Right ventricle myocardium superior (tissue), 1 donor: Measurements from ENCODE around the gene ERGIC1. TPM values are rescaled to one million over a fixed set of nuclear protein-coding genes. Genes with fewer than 3 reads are reported as not detected.

Source experiments
- ATAC-seq: fragments of 200-7000 bp; cut with Tn5 transposase; one replicate; pipeline ENCODE4 v1.9.1; 2020; ENCODE audit warnings: mild to moderate bottlenecking; ENCODE audit not compliant: poor library complexity
- DNase-seq: peaks from one replicate; pipeline ENCODE4 v3.0.0-alpha.2; 2020
- intact Hi-C: fragments of 100-400 bp; cut with DNase I; formaldehyde crosslinking; loops from one replicate; pipeline ENCODE4 v1.11.2; 2022
- total RNA-seq: library from RNA; stranded (reverse); fragmentation: NEBNext Ultra II Directional; extraction: Animal tissue kit (Norgen Biotek cat#: 25700); gene quantifications from one replicate; pipeline ENCODE4 v1.2.1, GENCODE V29; 2021
- donor health status: DM: no; HTN: yes; CAD: no; lungs with severe emphysema.

Gene ERGIC1
- total RNA-seq, 1 donor from 2014 or later = 75.5 TPM

DNA sequence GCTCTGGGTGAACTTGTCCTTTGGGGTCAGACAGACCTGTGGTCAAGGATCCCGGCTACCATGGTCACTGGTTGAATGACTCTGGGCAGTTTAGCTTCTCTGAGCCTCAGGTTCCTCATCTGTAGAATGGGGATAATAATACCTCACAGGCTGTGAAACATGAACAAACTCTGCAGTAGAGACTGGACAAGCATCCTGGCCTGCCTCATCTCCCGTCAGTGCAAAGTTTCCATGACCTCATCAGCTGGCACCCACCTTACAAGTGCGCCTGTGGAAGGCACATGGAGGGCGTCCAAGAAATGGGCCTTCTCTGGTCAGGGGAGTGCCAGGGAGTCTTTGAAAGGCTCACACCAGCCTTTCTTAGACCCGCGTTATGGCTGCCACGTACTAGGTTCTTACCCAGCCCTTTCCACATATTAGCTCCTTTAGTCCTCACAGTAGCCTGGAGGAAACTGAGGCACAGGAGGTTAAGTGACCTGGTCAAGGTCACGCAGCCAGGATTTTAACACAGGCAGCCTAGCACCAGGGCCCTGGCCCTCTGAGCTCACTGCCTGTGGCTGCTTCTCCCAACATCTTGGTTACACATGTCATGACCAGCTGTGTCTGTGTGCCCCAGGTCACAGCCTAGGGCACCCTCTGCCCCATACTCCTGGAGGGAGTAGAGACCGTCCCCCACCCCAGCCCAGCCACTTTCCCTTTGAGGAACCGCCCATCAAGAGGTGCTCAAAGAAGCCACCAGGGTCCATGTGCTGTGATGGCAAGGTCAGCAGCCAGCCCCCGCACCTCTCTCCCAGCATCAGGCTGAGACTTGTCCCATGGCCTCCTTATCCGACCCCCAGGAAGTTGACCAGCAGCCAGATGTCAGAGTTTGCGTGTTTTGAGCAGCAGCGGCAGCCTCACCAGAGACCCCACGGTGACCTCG lies 85.7 kb downstream of the ERGIC1 start:
- DNase-seq = no peak
- peak; percentile 76 for ATAC-seq
- intact Hi-C loops = no loop called here

DNA sequence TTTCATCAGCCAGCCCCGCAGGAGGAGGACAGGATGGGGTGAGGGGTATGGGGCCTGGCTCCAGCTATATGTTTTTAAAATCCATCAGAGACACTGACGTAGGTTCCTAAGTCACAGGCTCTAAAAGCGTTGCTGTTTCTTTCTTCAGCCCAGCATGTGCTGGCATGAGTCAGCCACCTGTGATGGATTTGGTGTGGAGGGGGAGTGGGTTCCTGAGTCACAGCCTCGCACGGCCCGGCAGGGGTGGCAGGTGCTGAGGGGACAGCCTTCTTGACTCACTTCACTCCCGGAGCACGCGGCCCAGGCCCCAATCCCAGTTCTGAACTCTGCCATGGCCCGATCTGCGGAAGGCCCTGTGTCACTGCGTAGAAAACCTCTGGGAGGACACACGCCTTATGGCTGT lies 86.4 kb downstream of the ERGIC1 start:
- DNase-seq (no peak), ATAC-seq (no peak)

DNA sequence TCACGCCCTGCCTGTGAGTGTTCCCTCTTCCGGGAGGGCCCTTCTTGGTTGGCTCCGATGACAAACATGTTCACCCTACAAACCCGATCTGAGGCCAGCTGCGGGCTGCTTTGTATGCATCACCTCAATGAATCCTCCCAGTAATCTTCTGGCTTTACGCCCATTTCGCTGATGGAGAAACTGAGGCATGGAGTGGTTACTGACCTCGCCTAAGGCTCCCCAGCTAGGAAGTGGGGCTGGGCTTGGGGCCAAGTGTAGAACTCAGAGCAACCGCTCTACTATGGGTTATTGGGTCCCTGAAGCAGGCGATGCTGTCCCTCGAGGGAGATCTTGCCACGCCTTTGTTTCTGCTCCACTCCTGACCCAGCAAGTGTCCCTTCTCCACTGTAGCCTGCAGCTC lies 86.9 kb downstream of the ERGIC1 start:
- intact Hi-C loops = no loop called here
- ATAC-seq = no peak
- DNase-seq = no peak

More for the DNA sequence above, 86.4 kb downstream of the ERGIC1 start:
- intact Hi-C loops = no loop called here

DNA sequence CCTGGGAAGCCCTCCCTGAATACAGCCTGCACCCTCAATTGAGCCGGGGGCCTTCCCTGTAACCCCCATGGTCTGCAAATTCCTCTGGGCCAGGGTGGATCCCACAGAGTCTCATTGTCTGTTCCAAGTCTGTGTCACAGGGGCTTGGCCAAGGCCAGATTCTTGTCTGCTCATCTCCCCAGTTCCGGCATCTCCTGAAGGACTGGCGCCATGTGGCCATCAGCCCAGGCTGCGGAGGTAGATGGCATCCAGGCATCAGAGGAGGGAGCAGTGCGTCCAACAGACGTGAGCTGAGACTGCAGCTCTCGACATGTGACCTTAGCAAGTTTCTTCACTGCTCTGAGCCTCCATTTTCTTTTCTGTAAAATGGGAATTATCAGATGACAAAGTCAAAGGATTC lies 87.9 kb downstream of the ERGIC1 start:
- no peak for DNase-seq
- intact Hi-C loops = no loop called here
- no peak for ATAC-seq

DNA sequence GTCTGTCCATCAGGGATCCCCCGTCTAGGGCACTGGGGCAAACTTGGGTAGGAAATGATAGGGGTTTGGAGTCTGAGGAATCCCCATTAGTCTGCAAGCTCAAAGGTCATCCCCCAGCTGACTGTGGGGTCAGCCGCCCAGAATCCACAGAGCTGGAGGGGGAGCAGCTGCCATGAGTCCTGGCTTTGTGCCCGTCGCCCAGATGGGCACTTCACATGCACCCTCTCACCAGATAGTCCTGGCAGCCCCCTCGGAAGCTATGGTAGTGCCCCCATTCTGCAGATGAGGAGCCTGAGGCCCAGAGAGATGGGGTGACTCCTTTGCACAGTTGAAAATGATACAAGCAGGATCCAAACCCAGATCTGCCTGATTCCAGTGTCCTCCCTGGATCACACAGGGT lies 89.5 kb downstream of the ERGIC1 start:
- DNase-seq = no peak
- no peak for ATAC-seq
- intact Hi-C loops = no loop called here

DNA sequence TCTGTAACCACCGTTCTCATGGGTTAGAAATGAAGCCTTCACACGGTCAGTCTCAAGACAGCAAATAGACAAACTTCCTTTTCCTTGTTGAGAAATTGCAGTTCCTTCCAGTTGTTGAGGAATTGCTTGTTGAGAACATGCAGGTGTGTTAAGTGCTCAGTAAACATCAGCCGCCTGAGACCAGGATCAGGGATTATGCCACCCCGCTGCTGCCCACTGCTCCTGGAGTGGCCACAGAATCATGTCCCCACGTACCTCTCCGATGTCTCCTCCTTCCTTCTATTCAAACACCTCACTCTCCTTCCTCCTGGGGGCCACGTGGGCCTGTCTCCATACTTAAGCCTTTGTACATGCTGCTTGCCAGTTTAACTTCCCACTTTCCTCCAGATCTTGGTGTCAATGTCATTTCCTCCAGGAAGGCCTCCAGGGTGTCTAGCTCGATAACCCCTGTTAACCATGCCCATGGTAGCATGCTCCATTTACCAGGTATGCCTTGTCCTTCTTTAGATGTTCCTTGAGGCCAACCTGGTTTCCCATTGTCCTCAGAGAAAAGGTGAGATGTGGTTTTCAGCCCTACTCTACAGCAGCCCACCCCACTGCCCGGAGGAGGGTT lies 91.4 kb downstream of the ERGIC1 start:
- no peak for DNase-seq

DNA sequence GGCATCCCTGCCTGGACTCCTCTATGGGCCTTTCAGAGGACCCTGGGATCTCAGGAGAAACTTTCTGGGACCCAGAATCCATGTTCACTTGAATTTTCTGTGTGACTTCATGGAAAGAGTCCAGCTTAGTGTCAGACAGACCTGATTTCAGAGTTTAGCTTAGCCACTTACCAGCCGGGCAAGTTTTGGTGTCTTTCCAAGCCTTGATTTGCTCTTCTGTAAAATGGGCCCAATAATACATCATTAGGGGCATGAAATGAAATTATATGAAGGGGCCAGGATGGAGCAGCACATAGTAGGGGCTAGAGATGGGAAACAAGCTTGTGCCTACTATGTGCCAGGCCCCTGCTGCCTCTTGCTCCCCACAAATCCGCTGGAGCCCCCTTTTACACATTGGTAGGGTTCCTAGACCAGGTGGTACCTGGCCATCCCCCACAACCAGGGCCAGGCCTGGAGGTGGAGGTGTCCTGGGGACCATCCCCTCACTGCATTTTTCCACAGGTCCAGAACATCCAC lies 92.0 kb downstream of the ERGIC1 start:
- intact Hi-C loops = no loop called here
- no peak for ATAC-seq

More for the DNA sequence above, 91.4 kb downstream of the ERGIC1 start:
- ATAC-seq = no peak
- intact Hi-C loops = no loop called here

DNA sequence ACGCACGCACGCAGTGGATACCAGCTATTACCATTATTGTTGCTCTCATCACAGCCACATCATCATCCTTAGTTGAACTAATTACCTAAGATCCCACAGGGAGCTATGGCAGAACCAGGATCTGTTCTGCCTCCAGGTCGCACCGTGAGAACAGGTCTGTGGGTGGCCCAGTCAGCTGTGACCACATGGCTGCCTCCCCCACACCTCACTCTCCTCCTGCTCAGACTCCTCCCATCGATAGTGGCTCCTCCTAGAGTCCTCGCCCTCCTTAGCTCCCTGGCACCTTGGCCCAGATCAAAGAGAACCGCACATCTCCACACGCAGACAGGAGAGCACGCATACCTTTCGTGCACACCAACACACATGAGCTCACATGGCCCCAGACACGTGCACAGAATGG lies 92.7 kb downstream of the ERGIC1 start:
- ATAC-seq (no peak), DNase-seq (no peak)
- intact Hi-C loops = no loop called here

More for the DNA sequence above, 92.0 kb downstream of the ERGIC1 start:
- no peak for DNase-seq

DNA sequence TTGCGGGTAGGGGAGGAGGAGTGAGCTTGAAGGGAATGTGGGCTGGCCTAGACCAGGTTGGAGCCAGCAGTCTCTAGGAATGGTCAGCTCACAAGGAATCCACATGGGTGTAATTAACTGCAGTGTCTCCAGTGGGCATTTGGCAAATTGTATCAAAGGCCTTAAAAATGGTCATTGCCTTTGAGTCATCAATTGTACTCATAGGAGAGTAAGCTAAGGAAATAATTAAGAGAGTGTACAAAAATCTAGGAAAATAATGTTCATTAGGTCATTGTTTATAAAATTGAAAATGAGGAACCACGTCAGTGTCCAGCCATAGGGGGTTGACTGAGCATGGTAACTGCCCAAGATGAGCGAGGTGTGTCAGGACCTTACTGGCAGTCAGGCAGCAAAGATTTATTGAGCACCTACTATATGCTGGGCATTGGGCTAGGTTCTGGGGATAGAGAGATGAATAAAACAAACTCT lies 95.4 kb downstream of the ERGIC1 start:
- intact Hi-C loops = no loop called here
- ATAC-seq (no peak), DNase-seq (no peak)

DNA sequence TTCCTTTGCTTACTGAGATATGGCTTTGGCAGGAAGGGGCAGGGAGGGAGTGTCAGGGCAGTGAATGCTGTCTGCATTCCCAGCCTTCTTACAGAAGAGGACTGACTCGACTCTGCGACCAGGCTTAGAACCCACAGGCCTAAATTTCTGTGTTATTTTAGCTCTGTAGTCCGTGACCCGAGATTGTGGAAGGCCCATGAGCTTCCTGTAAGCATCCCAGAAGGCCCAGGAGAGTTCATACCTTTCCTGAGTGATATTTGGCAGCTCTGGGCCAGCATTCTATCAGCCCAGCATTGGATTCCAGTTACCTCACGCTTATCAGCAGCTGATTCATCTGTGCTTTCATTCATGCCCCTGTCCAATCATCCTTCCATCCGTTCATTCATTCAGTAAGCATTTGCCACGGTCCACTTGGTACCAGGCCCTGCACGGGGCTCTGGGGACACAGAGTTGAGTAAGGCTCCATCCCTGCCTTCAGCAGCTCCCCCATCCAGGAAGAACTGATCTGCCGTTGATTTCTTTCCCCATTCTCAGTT lies 97.0 kb downstream of the ERGIC1 start:
- peak; percentile 56 for ATAC-seq

DNA sequence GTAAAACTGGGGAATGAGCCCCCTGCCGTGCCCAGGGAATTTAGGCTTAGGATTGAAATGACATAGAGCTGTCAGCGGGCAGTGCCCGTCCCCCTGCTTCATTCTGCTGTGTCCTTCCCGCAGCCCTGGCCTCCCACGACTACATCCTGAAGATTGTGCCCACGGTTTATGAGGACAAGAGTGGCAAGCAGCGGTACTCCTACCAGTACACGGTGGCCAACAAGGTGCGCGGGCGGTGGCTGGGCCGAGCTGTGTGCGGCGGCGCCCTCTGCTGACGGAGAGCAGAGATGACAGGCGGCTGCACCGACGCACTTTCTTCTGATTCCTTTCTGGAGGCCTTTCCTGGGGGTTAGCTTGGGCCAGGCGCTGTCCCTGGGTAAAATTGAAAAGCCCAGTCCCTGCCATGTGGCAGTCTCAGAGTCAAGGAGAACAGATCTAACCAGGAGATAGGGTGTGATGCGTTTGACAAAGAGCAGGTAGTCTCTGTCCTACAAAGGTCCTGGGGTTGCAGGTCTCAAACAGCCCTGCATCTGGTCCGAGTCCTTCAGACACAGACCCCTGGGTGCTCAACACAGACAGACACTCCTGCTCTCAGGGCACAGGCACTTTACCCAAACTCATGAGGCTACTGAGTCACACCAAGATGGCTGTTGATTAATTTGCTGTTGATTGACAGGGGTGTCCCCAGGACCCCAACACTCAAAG lies 98.4 kb downstream of the ERGIC1 start:
- peak; percentile 88 for DNase-seq
- intact Hi-C loops = loop anchor here (2.0 to 10.0 kb wide), 3 partner anchors 160 to 458 kb away; no protein-coding TSS in a partner anchor
- peak; percentile 95 for ATAC-seq

More for the DNA sequence above, 97.0 kb downstream of the ERGIC1 start:
- DNase-seq = peak; percentile 66
- intact Hi-C loops = loop anchor here (10.0 kb wide), 1 partner anchor 456 kb away; no protein-coding TSS in a partner anchor

DNA sequence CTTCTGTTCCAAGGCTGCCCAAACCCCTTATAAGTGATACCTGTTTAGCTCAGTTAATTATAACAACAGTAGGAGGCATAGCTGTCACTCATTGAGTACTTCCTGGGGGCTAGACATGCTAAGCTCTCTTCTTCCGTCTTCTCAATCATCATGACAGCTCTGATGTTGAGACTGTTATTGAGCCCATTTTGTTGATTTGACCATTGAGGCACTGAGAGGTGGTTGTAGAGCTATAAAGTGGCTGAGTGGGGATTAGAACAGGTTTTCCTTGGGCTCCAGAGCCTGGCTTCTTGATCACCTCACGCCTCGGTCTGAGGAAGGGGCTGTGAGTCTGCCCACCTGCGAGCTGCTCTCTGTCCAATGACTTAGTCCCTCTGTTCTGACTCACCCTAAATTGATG lies 99.2 kb downstream of the ERGIC1 start:
- intact Hi-C loops = loop anchor here (2.0 to 10.0 kb wide), 3 partner anchors 160 to 458 kb away; no protein-coding TSS in a partner anchor
- ATAC-seq (no peak), DNase-seq (no peak)

DNA sequence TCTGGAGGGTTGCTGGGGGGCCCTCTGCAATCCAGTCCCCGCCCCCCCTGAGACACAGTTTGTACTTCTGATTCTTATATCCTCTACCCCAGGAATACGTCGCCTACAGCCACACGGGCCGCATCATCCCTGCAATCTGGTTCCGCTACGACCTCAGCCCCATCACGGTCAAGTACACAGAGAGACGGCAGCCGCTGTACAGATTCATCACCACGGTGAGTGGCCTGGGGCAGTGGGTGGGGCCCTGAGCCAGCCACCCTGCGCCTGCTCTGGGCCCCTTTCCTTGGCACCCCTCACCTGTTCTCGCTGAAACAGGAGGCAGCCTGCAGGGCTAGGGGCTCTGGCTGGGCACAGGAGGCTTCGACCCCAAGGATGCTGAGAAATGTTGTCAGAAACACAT lies 101.0 kb downstream of the ERGIC1 start:
- DNase-seq (no peak), ATAC-seq (no peak)
- intact Hi-C loops = loop anchor here (10.0 kb wide), 1 partner anchor 460 kb away; no protein-coding TSS in a partner anchor

DNA sequence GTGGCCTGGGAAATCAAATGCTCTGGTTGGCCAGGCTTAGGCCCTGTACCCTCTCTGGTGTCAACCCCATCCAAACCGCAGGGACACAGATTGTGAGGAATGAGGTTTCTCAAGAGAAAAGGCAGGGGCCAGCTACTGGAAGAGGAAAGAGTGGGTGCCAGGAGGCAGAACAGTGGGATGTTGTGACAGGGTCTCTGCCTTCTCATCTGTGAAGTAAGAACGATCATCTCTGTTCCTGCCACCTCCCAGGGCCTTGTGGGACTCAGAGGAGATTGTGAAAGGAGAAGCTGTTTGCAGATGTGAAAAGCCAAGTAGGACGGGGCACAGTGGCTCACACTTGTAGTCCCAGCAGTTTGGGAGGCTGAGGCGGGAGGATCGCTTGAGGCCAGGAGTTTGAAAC lies 102.3 kb downstream of the ERGIC1 start:
- DNase-seq = no peak
- intact Hi-C loops = loop anchor here (10.0 kb wide), 1 partner anchor 462 kb away; no protein-coding TSS in a partner anchor
- no peak for ATAC-seq

DNA sequence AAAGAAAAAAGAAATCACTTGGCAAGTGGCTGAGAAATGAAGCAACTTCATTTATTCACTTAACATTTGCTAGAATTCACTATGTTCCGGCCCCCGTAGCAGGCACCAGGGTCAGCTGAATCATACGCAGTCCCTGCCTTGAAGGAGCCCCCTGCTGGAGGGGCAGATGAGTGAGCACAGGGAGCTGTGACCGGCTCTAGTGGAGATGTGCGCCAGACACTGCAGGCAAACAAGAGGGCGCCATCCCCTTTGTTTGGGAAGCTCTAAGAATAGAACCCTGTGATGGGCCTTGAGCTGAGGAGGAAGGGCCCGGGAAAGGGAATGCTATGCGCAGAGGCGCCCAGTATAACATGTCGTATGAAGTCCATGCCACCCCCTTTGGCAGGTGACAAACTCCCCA lies 105.0 kb downstream of the ERGIC1 start:
- ATAC-seq (peak; percentile 6), DNase-seq (no peak)
- intact Hi-C loops = loop anchor here (10.0 kb wide), 1 partner anchor 464 kb away; no protein-coding TSS in a partner anchor

DNA sequence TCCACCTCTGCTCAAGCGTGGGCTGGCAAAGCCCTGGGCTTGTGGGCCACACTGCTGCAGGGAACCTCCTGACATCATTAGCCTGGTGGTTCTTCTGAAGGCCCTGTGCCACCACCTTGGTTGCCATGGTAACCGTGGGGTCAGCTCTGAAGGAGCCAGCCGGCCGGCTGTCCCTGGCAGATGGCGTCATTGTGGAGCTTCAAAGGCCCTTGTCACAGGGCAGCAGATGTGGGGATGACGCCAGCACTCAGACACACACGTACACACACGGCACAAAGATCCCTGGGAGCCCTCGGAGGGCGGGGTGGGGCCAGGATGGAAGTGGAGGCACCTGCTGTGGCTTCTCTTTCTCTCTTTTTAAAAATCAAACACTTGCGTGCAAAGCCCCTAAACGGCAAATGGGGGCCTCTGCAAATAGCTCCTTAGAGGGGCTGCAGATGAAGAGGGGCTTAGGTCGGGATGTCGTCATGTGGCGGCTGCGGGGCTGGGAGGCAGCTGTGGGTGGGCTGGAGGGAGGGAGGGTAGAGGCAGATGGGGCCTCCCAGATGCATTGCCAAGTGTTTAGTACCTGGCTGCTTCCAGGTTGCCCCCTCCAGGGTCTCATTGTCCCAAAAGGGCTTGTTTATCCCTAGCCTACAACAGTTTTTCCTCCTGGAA lies 105.7 kb downstream of the ERGIC1 start:
- intact Hi-C loops = loop anchor here (10.0 kb wide), 1 partner anchor 465 kb away; no protein-coding TSS in a partner anchor
- ATAC-seq (peak; percentile 18), DNase-seq (no peak)

DNA sequence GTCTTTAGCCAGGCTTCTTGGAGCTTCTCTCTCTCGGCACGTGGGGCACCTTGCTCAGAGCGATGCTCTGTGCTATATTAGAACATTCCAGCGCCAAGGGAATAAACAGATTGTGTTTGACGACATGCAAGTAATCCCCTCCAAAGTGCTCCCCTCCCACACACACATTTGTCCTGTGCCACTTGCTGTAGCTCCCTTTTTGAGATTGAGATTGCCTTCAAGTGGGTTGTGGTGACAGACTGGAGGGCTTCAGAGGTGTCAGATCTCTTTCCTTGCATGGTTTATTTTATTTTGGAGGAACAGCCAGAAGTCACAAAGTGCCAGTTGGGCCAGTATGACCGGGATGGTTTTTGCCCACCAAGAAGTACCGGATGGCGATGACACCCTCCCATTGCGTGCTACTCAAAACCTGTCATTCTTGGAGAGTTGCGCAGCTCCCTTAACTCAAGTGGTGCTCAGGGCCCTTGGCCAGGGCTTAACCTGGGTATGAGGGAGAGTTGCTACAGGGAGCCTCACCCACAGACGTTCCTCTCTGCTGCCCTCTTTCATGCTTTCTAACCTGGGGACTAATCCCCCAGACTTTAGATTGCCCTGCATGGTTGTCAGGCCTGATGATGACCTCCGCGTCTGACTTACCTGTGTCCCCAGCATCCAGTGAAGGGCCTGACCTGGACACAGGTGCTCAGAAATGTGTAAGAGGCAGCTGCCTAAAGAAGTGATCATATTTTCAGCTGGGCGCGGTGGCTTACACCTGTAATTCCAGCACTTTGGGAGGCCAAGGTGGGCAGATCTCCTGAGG lies 106.4 kb downstream of the ERGIC1 start:
- ATAC-seq = peak; percentile 72
- DNase-seq = no peak
- intact Hi-C loops = no loop called here
